Stimulated activated CD4-positive, alpha-beta T cell treated with anti-CD3 and anti-CD28 coated beads, Interleukin-4, amount 100 ng/mL, for 48 hours (primary cell): Measurements from ENCODE around the gene ERBB2.
"Not testable (repeated sequence)": the region's sequence is repeated elsewhere in the genome, so short reads cannot be mapped to it uniquely, and the experiment has no call there.

Source experiments
- DNase-seq, 2 donors: peaks; one replicate each; pipeline ENCODE4 v3.0.0-alpha.2; 2020; ENCODE audit warnings: low read depth in 2 of 2

The ERBB2 gene

GRCh38 chr17:39761861-39762496, 62.1 kb downstream of the ERBB2 start:
- no peak for DNase-seq

GRCh38 chr17:39763051-39763820, 63.4 kb downstream of the ERBB2 start:
- DNase-seq = no peak

GRCh38 chr17:39764171-39764570, 64.3 kb downstream of the ERBB2 start:
- not testable (repeated sequence) for DNase-seq

- DNase-seq = no peak
Observed at GRCh38 chr17:39765175-39765574, 65.3 kb downstream of the ERBB2 start.

GRCh38 chr17:39765766-39766165, 65.9 kb downstream of the ERBB2 start:
- DNase-seq = no peak

GRCh38 chr17:39767147-39767546, 67.3 kb downstream of the ERBB2 start:
- no peak for DNase-seq

- DNase-seq = peak; percentile 32 to 58
Observed at GRCh38 chr17:39769974-39770587, 70.2 kb downstream of the ERBB2 start.

GRCh38 chr17:39772415-39772814, 72.6 kb downstream of the ERBB2 start:
- DNase-seq = no peak

- no peak for DNase-seq
Observed at GRCh38 chr17:39772987-39773934, 73.4 kb downstream of the ERBB2 start.

GRCh38 chr17:39774047-39774446, 74.2 kb downstream of the ERBB2 start:
- DNase-seq = no peak

GRCh38 chr17:39775031-39775430, 75.2 kb downstream of the ERBB2 start:
- DNase-seq = no peak

GRCh38 chr17:39776252-39776651, 76.4 kb downstream of the ERBB2 start:
- DNase-seq = no peak

GRCh38 chr17:39777534-39778365, 77.9 kb downstream of the ERBB2 start:
- no peak for DNase-seq
